Measurements from ENCODE around the gene KRT71. TPM values are rescaled to one million over a fixed set of nuclear protein-coding genes. Genes with fewer than 3 reads are reported as not detected.

Gene KRT71
- total RNA-seq, 1 experiment from 2014 or later, result not detected

GRCh38 chr12:52575948-52576347, 23.0 kb upstream of the KRT71 start:
- no peaks in the 10 kb centered on the region for H3K4me1 ChIP-seq (ENCODE audit: control insufficient read depth, insufficient read depth, low read length)
- DNase-seq (ENCODE audit: low read depth, low spot score), result no peak
- in situ Hi-C loops (cut with HindIII; ENCODE audit: low pct_unique_long_range_greater_than_20kb, low sequenced_read_pairs), result no loop called here
- intact Hi-C loops (cut with micrococcal nuclease; ENCODE audit: unreplicated experiment), result no loop called here
- H3K27ac ChIP-seq (ENCODE audit: low read length), result no peak overlapping the region
- H3K9me3 ChIP-seq (ENCODE audit: control insufficient read depth, insufficient read depth, low read depth, low read length), result no peaks in the 10 kb centered on the region
- TF ChIP-seq REST (IDR thresholded peaks at IDR 0.05; ENCODE audit: insufficient read depth in 1 of 2, low read depth in 2 of 2, low read length in 1 of 2), result no peak
- TF ChIP-seq POLR2AphosphoS5 (IDR thresholded peaks at IDR 0.05; ENCODE audit: low read depth, low read length), result no peak
- no peak for TF ChIP-seq SIN3A (IDR thresholded peaks at IDR 0.05; ENCODE audit: borderline replicate concordance, insufficient read depth, low read depth, low read length)
- TF ChIP-seq CTCF (IDR thresholded peaks at IDR 0.05), result no peak
- TF ChIP-seq TCF7L2 (IDR thresholded peaks at IDR 0.05; ENCODE audit: low read depth, low read length), result no peak
- no TSS peak for BruUV-seq (replicated peaks)
- peaks cover 6% of the 10 kb centered on the region; the same call in 1 of the 2 replicates for H3K27me3 ChIP-seq (ENCODE audit: control insufficient read depth, insufficient read depth, low read length)
- ATAC-seq, result no peak
- ChIA-PET POLR2A (no interaction called here), CTCF (no interaction called here)
- H3K36me3 ChIP-seq (ENCODE audit: control insufficient read depth, insufficient read depth, low read length), result no peaks in the 10 kb centered on the region
- H3K4me3 ChIP-seq (ENCODE audit: low read depth in 2 of 2, low read length in 2 of 2), result no peak overlapping the region

- no peak overlapping the region for H3K27ac ChIP-seq (ENCODE audit: low read length)
- DNase-seq (ENCODE audit: low read depth, low spot score) (no peak), ATAC-seq (no peak)
- CTCF ChIA-PET, result interaction anchor here (0.6 kb wide), 1 partner anchor 451 kb away, joined by 4 read pairs; no protein-coding TSS in a partner anchor
- no peaks in the 10 kb centered on the region for H3K4me1 ChIP-seq (ENCODE audit: control insufficient read depth, insufficient read depth, low read length)
- TF ChIP-seq CTCF (IDR thresholded peaks at IDR 0.05), result no peak
- no peak for TF ChIP-seq REST (IDR thresholded peaks at IDR 0.05; ENCODE audit: insufficient read depth in 1 of 2, low read depth in 2 of 2, low read length in 1 of 2)
- TF ChIP-seq TCF7L2 (IDR thresholded peaks at IDR 0.05; ENCODE audit: low read depth, low read length), result no peak
- no peak for TF ChIP-seq SIN3A (IDR thresholded peaks at IDR 0.05; ENCODE audit: borderline replicate concordance, insufficient read depth, low read depth, low read length)
- TF ChIP-seq POLR2AphosphoS5 (IDR thresholded peaks at IDR 0.05; ENCODE audit: low read depth, low read length), result no peak
- BruUV-seq (replicated peaks), result no TSS peak
- H3K27me3 ChIP-seq (ENCODE audit: control insufficient read depth, insufficient read depth, low read length), result peaks cover 7% of the 10 kb centered on the region; the same call in 1 of the 2 replicates
- in situ Hi-C loops (cut with HindIII; ENCODE audit: low pct_unique_long_range_greater_than_20kb, low sequenced_read_pairs), result no loop called here
- H3K4me3 ChIP-seq (ENCODE audit: low read depth in 2 of 2, low read length in 2 of 2), result no peak overlapping the region
- POLR2A ChIA-PET, result no interaction called here
- no peaks in the 10 kb centered on the region for H3K36me3 ChIP-seq (ENCODE audit: control insufficient read depth, insufficient read depth, low read length)
- intact Hi-C loops (cut with micrococcal nuclease; ENCODE audit: unreplicated experiment), result no loop called here
- no peaks in the 10 kb centered on the region for H3K9me3 ChIP-seq (ENCODE audit: control insufficient read depth, insufficient read depth, low read depth, low read length)
These were observed 22.3 kb upstream of the KRT71 start for GRCh38 chr12:52575256-52575655.

Data from Panc1 (cell line).